Right lobe of liver (tissue), 6 donors: ENCODE results near the gene TYROBP. TPM values are rescaled to one million over a fixed set of nuclear protein-coding genes. Genes with fewer than 3 reads are reported as not detected.
A peak's percentile ranks its signal among the peaks of the same experiment; 100 is the strongest.

Experiments used
- ATAC-seq, 4 donors: fragments of 200-7000 bp; cut with Tn5 transposase; one replicate each; pipeline ENCODE4 v1.9.1; 2020; ENCODE audit warnings: mild to moderate bottlenecking in 4 of 4, moderate library complexity in 4 of 4
- DNase-seq, 3 donors: peaks; one replicate each; pipeline ENCODE4 v3.0.0-alpha.2; 2020
- H3K27ac ChIP-seq, 3 donors: fragments of 200-600 bp; one replicate each; pipeline ENCODE4 v1.8.0; 2022
- H3K27me3 ChIP-seq, 2 donors: fragments of 200-600 bp; one replicate each; pipeline ENCODE4 v1.8.0; 2022
- H3K36me3 ChIP-seq, 4 donors: fragments of 200-600 bp; sonication (generic) in 1 of 4; one replicate each; pipeline versions ENCODE4 v1.5.1 to v1.8.0; 2017 to 2022; ENCODE audit warnings: control low read depth in 1 of 4
- H3K4me1 ChIP-seq, 4 donors: fragments of 200-600 bp; sonication (generic) in 1 of 4; one replicate each; pipeline versions ENCODE4 v1.5.1 to v1.8.0; 2017 to 2022; ENCODE audit warnings: control low read depth in 1 of 4
- H3K4me3 ChIP-seq, 3 donors: fragments of 200-600 bp; one replicate each; pipeline ENCODE4 v1.8.0; 2022
- H3K9me3 ChIP-seq, 4 donors: fragments of 200-600 bp; sonication (generic) in 1 of 4; one replicate each; pipeline versions ENCODE4 v1.5.1 to v1.8.0; 2017 to 2022; ENCODE audit warnings: control low read depth in 1 of 4
- POLR2A ChIP-seq: fragments of 450-650 bp; IDR thresholded peaks from one replicate; pipeline ENCODE4 v1.6.1; 2017; ENCODE audit warnings: antibody characterized with exemption, mild to moderate bottlenecking
- WGBS: methylation state at CpG from one replicate; pipeline ENCODE4 v1.1.6; 2018; ENCODE audit warnings: low coverage, low lambda C conversion rate; ENCODE audit not compliant: insufficient coverage; ENCODE audit errors: missing lambda C conversion rate; 5-methylcytosine and 5-hydroxymethylcytosine counted together
- intact Hi-C, 2 donors: fragments of 100-400 bp; cut with DNase I; formaldehyde crosslinking; loops; one replicate each; pipeline versions ENCODE4 v1.11.2 to v1.14.1; 2022
- total RNA-seq, 6 experiments: library from RNA; depleted of rRNA in 2 of 6; stranded (reverse); fragments of >200 nt in 2 of 6; fragmentation: NEBNext Ultra II Directional in 3 of 6; extraction: Animal tissue kit (Norgen Biotek cat#: 25700) in 3 of 6; gene quantifications; one replicate each; pipeline versions ENCODE4 v1.1.0 to v1.2.4, GENCODE V29; 2016 to 2023
- TF ChIP-seq, protein P1 (sequence below), 4 donors: fragments of 200-600 bp in 3 of 4; fragments of 450-650 bp in 1 of 4; IDR thresholded peaks; one replicate each; pipeline versions ENCODE4 v1.5.1 to v1.8.0; 2016 to 2022; ENCODE audit warnings: antibody characterized with exemption in 4 of 4, mild to moderate bottlenecking in 2 of 4
- donor health status: DM: no; HTN: yes; CAD: no.
- donor health status: DM: no; HTN: no; CAD: no.
- donor health status: DM: no; HTN: no; CAD: no.
- donor health status: DM: no; HTN: yes; CAD: no.
- donor health status: DM: no; HTN: yes; CAD: no.

Gene TYROBP
- total RNA-seq, 6 experiments from 2014 or later, result 15.6 to 77.8 (median 29.7) TPM

DNA sequence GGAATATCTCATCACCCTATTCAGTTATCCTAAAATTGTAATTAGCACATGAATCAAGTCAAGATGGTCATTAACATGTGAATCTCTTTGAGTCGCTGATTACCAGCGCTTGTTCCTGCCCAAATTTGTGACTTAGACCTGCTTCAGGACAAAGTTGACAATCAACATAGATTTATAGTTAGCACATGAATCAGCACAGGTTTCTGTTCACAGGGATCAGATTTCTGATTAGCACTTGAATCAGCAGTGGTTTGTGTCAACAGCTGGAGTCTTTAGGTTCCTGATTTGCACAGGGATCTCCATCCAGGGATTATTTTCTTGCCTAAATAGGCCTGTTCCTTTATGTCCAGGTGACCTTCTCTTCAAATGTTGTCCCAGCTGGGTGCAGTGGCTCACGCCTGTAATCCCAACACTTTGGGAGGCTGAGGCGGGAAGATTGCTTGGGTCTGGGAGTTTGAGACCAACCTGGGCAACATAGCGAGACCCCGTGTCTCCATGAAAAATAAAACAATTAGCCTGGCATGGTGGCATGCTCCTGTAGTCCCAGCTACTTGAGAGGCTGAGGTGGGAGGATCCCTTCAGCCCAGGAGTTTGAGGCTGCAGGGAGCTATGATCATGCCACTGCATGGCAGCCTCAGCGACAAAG lies 24.3 kb upstream of the TYROBP start:
- TF ChIP-seq POLR2A, result no peak
- TF ChIP-seq, protein P1, sequence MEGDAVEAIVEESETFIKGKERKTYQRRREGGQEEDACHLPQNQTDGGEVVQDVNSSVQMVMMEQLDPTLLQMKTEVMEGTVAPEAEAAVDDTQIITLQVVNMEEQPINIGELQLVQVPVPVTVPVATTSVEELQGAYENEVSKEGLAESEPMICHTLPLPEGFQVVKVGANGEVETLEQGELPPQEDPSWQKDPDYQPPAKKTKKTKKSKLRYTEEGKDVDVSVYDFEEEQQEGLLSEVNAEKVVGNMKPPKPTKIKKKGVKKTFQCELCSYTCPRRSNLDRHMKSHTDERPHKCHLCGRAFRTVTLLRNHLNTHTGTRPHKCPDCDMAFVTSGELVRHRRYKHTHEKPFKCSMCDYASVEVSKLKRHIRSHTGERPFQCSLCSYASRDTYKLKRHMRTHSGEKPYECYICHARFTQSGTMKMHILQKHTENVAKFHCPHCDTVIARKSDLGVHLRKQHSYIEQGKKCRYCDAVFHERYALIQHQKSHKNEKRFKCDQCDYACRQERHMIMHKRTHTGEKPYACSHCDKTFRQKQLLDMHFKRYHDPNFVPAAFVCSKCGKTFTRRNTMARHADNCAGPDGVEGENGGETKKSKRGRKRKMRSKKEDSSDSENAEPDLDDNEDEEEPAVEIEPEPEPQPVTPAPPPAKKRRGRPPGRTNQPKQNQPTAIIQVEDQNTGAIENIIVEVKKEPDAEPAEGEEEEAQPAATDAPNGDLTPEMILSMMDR (IDR thresholded peaks at IDR 0.05), result no peak
- Histone ChIP-seq H3K9me3 (no peaks in the 10 kb centered on the region), H3K27ac (no peak overlapping the region), H3K4me3 (no peak overlapping the region), H3K4me1 (peaks cover 0 to 25% (median 4%) of the 10 kb centered on the region in 4 donors), H3K36me3 (no peaks in the 10 kb centered on the region), H3K27me3 (no peaks in the 10 kb centered on the region)
- WGBS, result 27% methylated on average over 4 of the region's 7 CpGs
- intact Hi-C loops, result no loop called here
- no peak for DNase-seq
- ATAC-seq, result no peak

DNA sequence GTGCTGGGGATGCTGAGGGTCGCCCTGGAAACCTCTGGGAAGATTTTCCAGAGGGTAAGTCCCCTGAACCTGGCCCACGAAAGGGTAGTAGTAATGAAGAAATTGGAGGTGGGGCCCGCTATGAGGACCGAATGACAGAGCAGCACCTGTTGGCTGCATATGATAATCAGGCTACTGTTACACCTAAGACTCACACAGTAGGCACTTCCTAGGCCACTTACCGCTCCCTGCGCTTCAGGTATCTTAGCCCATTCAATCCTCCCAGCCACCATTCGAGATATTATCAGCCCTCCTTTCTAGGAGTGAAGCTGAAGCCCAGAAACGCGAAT lies 23.7 kb upstream of the TYROBP start:
- no peak overlapping the region for H3K4me3 ChIP-seq
- peaks cover 0 to 19% (median 4%) of the 10 kb centered on the region in 4 donors for H3K4me1 ChIP-seq
- 0% methylated on average over 2 of the region's 9 CpGs for WGBS
- DNase-seq (no peak), ATAC-seq (no peak)
- H3K36me3 ChIP-seq, result no peaks in the 10 kb centered on the region
- H3K27me3 ChIP-seq, result no peaks in the 10 kb centered on the region
- no peaks in the 10 kb centered on the region for H3K9me3 ChIP-seq
- no peak overlapping the region for H3K27ac ChIP-seq
- intact Hi-C loops, result no loop called here
- TF ChIP-seq, protein P1 (IDR thresholded peaks at IDR 0.05), result peak in 1 of 4 donors; percentile 1
- no peak for TF ChIP-seq POLR2A

DNA sequence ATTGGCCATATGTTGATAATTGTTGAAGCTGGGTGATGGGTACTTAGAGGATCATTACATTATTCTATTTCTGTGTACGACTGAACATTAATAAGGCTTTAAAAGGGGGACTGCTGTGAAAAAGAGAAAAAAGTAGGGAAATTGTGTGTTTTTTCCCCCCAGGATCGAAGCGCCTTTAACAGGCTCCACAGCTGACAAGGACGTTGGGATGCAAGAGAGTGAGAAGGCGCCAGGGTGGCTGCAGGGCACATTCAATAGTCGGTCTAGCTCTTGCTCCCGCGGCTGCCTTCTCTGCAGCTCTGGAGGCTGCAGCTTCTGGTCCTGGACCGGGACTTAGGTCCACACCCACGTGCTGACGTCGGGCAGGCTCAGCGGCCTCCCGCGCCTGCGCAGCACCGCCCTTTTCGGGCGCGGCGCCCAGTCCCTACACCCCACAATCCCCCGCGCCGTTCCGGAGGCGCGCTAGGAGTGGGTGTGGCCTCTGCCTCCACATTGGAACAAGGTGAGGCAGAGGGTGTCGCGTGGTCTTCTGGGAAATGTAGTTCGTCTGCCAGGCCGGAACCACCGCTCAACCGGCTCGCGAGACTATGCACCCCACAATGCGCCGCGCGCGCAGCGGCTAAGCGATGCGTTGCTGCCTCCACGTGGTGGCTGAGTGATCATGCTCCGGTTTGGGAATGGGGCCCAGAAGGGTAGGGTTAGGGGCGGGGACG lies 23.2 kb upstream of the TYROBP start:
- WGBS, result under 1% methylated on average over 26 of the region's 47 CpGs
- peak; percentile 99 for DNase-seq
- H3K4me1 ChIP-seq, result peaks cover 0 to 15% (median 4%) of the 10 kb centered on the region in 4 donors
- intact Hi-C loops, result no loop called here
- peak; percentile 98 to 99 (median 98) for ATAC-seq
- no peaks in the 10 kb centered on the region for H3K9me3 ChIP-seq
- H3K36me3 ChIP-seq, result no peaks in the 10 kb centered on the region
- H3K27me3 ChIP-seq, result no peaks in the 10 kb centered on the region
- TF ChIP-seq, protein P1 (IDR thresholded peaks at IDR 0.05), result peak; percentile 69 to 96 (median 81)
- peak; percentile 91 for TF ChIP-seq POLR2A
- H3K27ac ChIP-seq, result peak overlapping the region in 2 of 3 donors; percentile 25 to 37
- H3K4me3 ChIP-seq, result no peak overlapping the region

DNA sequence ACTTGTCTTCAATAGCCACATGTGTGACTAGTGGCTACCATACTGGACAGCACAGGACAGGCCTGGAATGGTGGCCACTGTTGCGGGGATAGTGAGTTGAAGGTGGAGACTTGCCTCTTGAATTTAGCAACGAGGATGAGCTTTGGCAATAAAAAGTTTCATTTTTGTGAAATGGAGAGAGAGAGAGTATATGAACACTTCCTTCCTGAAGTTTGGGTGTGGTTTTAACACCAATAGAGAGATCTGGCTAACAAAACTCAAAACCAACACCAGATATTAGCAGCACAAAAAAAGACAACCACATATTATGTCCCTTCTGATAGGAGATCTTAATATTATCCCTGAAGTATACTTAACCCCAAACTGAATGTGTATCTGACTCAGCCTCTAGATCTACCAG lies 21.8 kb upstream of the TYROBP start:
- DNase-seq, result no peak
- no peaks in the 10 kb centered on the region for H3K36me3 ChIP-seq
- peaks cover 0 to 5% (median 2%) of the 10 kb centered on the region in 4 donors for H3K4me1 ChIP-seq
- no peak overlapping the region for H3K27ac ChIP-seq
- no peak for ATAC-seq
- intact Hi-C loops, result loop anchor here in 1 of 2 donors (5.0 kb wide), 1 partner anchor 43 kb away; no protein-coding TSS in a partner anchor
- H3K27me3 ChIP-seq, result no peaks in the 10 kb centered on the region
- H3K9me3 ChIP-seq, result no peaks in the 10 kb centered on the region
- no peak overlapping the region for H3K4me3 ChIP-seq
- TF ChIP-seq, protein P1 (IDR thresholded peaks at IDR 0.05), result no peak
- TF ChIP-seq POLR2A, result no peak
- WGBS, result 29% methylated on average over 2 of the region's 2 CpGs
